MM.1S (cell line): ENCODE measurements around the gene CACNA1D.

ENCODE experiments used
- DNase-seq: peaks from one replicate; pipeline ENCODE4 v3.0.0-alpha.2; 2015
- H2AFZ ChIP-seq: fragments of 300-600 bp; sonication (generic); 2 replicates; pipeline ENCODE4 v1.6.0; 2016; ENCODE audit warnings: antibody characterized with exemption, low read length
- H3F3A ChIP-seq: fragments of 300-600 bp; sonication (generic); 2 replicates; pipeline ENCODE4 v1.6.1; 2016; ENCODE audit warnings: mild to moderate bottlenecking, antibody characterized with exemption, low read length, moderate library complexity, mixed read lengths; ENCODE audit not compliant: insufficient read depth
- H3K27ac ChIP-seq: fragments of 300-600 bp; sonication (generic); 2 replicates; pipeline ENCODE4 v1.5.1; 2016; ENCODE audit warnings: mild to moderate bottlenecking, low read length
- H3K27me3 ChIP-seq: fragments of 300-600 bp; sonication (generic); replicated peaks from 2 replicates; pipeline ENCODE4 v1.6.0; 2016; ENCODE audit warnings: low read length; ENCODE audit not compliant: insufficient read depth
- H3K36me3 ChIP-seq: fragments of 300-600 bp; sonication (generic); replicated peaks from 2 replicates; pipeline ENCODE4 v1.6.1; 2016; ENCODE audit warnings: mild to moderate bottlenecking, low read length, mixed read lengths; ENCODE audit not compliant: insufficient read depth
- H3K4me1 ChIP-seq: fragments of 300-600 bp; sonication (generic); 2 replicates; pipeline ENCODE4 v1.6.1; 2016; ENCODE audit warnings: low read length, mixed read lengths
- H3K4me2 ChIP-seq: fragments of 300-600 bp; sonication (generic); 2 replicates; pipeline ENCODE4 v1.6.0; 2016; ENCODE audit warnings: low read depth, low read length
- H3K4me3 ChIP-seq: fragments of 300-600 bp; sonication (generic); 2 replicates; pipeline ENCODE4 v1.5.1; 2016; ENCODE audit warnings: low read length, mixed read lengths
- H3K79me2 ChIP-seq: fragments of 300-600 bp; sonication (generic); 2 replicates; pipeline ENCODE4 v1.6.1; 2016; ENCODE audit warnings: mixed run types, low read length, mixed read lengths
- H3K9ac ChIP-seq: fragments of 300-600 bp; sonication (generic); 2 replicates; pipeline ENCODE4 v1.6.1; 2016; ENCODE audit warnings: low read length, mixed read lengths
- H3K9me2 ChIP-seq: fragments of 300-600 bp; sonication (generic); replicated peaks from 2 replicates; pipeline ENCODE4 v1.6.1; 2016; ENCODE audit warnings: mild to moderate bottlenecking, low read length, mixed read lengths; ENCODE audit not compliant: insufficient read depth
- H3K9me3 ChIP-seq: fragments of 300-600 bp; sonication (generic); replicated peaks from 2 replicates; pipeline ENCODE4 v1.6.1; 2016; ENCODE audit warnings: mild to moderate bottlenecking, low read length, mixed read lengths; ENCODE audit not compliant: insufficient read depth
- H4K20me1 ChIP-seq: fragments of 300-600 bp; sonication (generic); 2 replicates; pipeline ENCODE4 v1.6.1; 2016; ENCODE audit warnings: mild to moderate bottlenecking, low read length, moderate library complexity, mixed read lengths; ENCODE audit not compliant: insufficient read depth
- EZH2 ChIP-seq: fragments of 300-600 bp; sonication (generic); optimal IDR thresholded peaks from 2 replicates; pipeline ENCODE3; 2017; ENCODE audit warnings: low read depth, mild to moderate bottlenecking, antibody characterized with exemption, low read length, mixed read lengths
- EZH2phosphoT487 ChIP-seq: fragments of 300-600 bp; sonication (generic); IDR thresholded peaks from 2 replicates; pipeline ENCODE4 v1.6.1; 2018; ENCODE audit warnings: antibody characterized with exemption, low read length
- TF ChIP-seq, protein P1 (sequence below): fragments of 300-600 bp; sonication (generic); IDR thresholded peaks from 2 replicates; pipeline ENCODE4 v1.5.1; 2016; ENCODE audit warnings: antibody characterized with exemption, low read length, mixed read lengths

The CACNA1D gene

DNA sequence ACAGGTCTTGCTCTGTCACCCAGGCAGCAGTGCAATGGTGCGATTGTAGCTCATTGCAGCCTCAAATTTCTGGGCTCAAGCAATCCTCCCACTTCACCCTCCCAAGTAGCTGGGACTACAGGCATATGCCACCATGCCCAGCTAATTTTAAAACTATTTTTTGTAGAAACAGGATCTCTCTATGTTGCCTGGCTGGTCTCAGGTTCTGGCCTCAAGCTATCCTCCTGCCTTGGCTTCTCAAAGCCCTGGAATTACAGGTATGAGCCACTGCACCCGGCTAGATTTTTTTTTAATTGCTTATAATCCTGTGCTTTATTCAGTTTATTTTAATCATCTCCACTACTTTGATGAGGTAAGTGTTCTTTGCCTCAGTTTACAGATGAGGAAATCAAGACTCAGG is 195.3 kb downstream of the CACNA1D start:
- H2AFZ ChIP-seq = no peak overlapping the region
- no peaks in the 10 kb centered on the region for H3K9me2 ChIP-seq
- no peak overlapping the region for H3K9ac ChIP-seq
- H3K27me3 ChIP-seq = no peaks in the 10 kb centered on the region
- H3K9me3 ChIP-seq = no peaks in the 10 kb centered on the region
- no peaks in the 10 kb centered on the region for H3F3A ChIP-seq
- H4K20me1 ChIP-seq = no peaks in the 10 kb centered on the region
- no peak overlapping the region for H3K27ac ChIP-seq
- H3K4me2 ChIP-seq = no peak overlapping the region
- no peaks in the 10 kb centered on the region for H3K79me2 ChIP-seq
- no peaks in the 10 kb centered on the region for H3K36me3 ChIP-seq
- no peaks in the 10 kb centered on the region for H3K4me1 ChIP-seq
- no peak for TF ChIP-seq EZH2
- TF ChIP-seq EZH2phosphoT487 = no peak
- TF ChIP-seq, protein P1, sequence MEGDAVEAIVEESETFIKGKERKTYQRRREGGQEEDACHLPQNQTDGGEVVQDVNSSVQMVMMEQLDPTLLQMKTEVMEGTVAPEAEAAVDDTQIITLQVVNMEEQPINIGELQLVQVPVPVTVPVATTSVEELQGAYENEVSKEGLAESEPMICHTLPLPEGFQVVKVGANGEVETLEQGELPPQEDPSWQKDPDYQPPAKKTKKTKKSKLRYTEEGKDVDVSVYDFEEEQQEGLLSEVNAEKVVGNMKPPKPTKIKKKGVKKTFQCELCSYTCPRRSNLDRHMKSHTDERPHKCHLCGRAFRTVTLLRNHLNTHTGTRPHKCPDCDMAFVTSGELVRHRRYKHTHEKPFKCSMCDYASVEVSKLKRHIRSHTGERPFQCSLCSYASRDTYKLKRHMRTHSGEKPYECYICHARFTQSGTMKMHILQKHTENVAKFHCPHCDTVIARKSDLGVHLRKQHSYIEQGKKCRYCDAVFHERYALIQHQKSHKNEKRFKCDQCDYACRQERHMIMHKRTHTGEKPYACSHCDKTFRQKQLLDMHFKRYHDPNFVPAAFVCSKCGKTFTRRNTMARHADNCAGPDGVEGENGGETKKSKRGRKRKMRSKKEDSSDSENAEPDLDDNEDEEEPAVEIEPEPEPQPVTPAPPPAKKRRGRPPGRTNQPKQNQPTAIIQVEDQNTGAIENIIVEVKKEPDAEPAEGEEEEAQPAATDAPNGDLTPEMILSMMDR = no peak
- no peak for DNase-seq
- no peak overlapping the region for H3K4me3 ChIP-seq

DNA sequence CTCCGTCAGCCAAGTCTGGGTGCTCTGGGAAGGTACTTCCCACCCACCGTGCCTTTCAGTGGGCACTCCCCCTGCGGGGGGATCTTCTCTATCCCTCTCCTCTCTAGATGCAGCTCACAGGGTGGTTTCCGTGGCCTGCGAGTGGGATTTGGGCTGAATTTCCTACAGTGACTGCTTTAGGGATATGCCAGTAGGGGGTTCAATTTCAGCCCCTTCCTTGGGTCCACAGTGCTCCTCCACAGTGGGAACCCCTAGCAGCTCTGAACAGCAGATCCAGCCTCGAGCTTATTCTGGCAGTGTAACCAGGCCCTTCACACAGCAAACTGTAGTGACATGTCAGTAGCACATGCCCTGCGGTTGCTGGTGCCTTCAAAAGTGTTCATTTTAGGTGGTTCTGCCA is 196.1 kb downstream of the CACNA1D start:
- H3K4me3 ChIP-seq = no peak overlapping the region
- H2AFZ ChIP-seq = no peak overlapping the region
- TF ChIP-seq EZH2phosphoT487 = no peak
- TF ChIP-seq, protein P1 = no peak
- TF ChIP-seq EZH2 = no peak
- H3K9me2 ChIP-seq = no peaks in the 10 kb centered on the region
- no peaks in the 10 kb centered on the region for H3K9me3 ChIP-seq
- no peaks in the 10 kb centered on the region for H3K79me2 ChIP-seq
- H3F3A ChIP-seq = no peaks in the 10 kb centered on the region
- no peak overlapping the region for H3K27ac ChIP-seq
- no peaks in the 10 kb centered on the region for H3K4me1 ChIP-seq
- no peaks in the 10 kb centered on the region for H4K20me1 ChIP-seq
- no peaks in the 10 kb centered on the region for H3K36me3 ChIP-seq
- DNase-seq = no peak
- no peak overlapping the region for H3K4me2 ChIP-seq
- H3K9ac ChIP-seq = no peak overlapping the region
- no peaks in the 10 kb centered on the region for H3K27me3 ChIP-seq

DNA sequence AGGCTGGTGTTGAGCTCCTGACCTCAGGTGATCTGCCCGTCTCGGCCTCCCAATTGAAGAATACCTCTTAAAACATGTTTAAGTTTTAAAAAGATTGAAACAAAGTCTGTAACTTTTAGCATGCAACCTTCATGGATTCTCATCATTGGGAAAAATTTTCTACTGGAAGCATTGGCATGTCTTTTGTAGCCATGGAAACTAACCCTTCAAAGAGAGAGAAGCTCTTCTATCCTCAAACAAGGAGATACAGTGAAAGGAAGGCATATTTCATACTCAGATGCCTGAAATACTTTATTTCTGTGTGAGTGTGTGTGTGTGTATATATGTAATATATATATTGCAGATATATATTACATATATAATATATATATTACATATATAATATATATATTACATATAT is 196.9 kb downstream of the CACNA1D start:
- no peak overlapping the region for H3K4me3 ChIP-seq
- H3K27me3 ChIP-seq = no peaks in the 10 kb centered on the region
- H4K20me1 ChIP-seq = no peaks in the 10 kb centered on the region
- no peak for DNase-seq
- H3K27ac ChIP-seq = no peak overlapping the region
- H3K9me3 ChIP-seq = no peaks in the 10 kb centered on the region
- H3K4me2 ChIP-seq = no peak overlapping the region
- TF ChIP-seq EZH2 (no peak), EZH2phosphoT487 (no peak)
- TF ChIP-seq, protein P1 = no peak
- no peaks in the 10 kb centered on the region for H3K36me3 ChIP-seq
- no peaks in the 10 kb centered on the region for H3F3A ChIP-seq
- no peak overlapping the region for H3K9ac ChIP-seq
- H2AFZ ChIP-seq = no peak overlapping the region
- H3K79me2 ChIP-seq = no peaks in the 10 kb centered on the region
- H3K4me1 ChIP-seq = no peaks in the 10 kb centered on the region
- H3K9me2 ChIP-seq = no peaks in the 10 kb centered on the region
